ENCODE measurements around the gene USP3. TPM values are rescaled to one million over a fixed set of nuclear protein-coding genes. Genes with fewer than 3 reads are reported as not detected.
A peak's percentile ranks its signal among the peaks of the same experiment; 100 is the strongest.

The USP3 gene
- 63.9 TPM for polyA plus RNA-seq (2012; ENCODE audit: insufficient read length, low read depth)

- TF ChIP-seq POLR2AphosphoS5 (IDR thresholded peaks at IDR 0.05; ENCODE audit: low read depth, low read length) (peak; percentile 70; the same call in 1 of the 2 replicates), REST (IDR thresholded peaks at IDR 0.05; ENCODE audit: insufficient read depth in 1 of 2, low read depth in 2 of 2, low read length in 2 of 2) (no peak), TAF1 (IDR thresholded peaks at IDR 0.05; ENCODE audit: borderline replicate concordance, insufficient read depth, low read length) (peak; percentile 92), FOXP2 (optimal IDR thresholded peaks at IDR 0.05; ENCODE audit: borderline replicate concordance, extremely low read depth, extremely low read length, insufficient read depth) (peak; percentile 81), SIN3A (IDR thresholded peaks at IDR 0.05; ENCODE audit: borderline replicate concordance, insufficient read depth, low read length) (peak; percentile 95; the same call in 1 of the 2 replicates)
These were observed at the start of gene USP3 for GRCh38 chr15:63504247-63504978. USP3 (plus strand) TSS chr15:63504593; CDS start chr15:63504740, 147 bp downstream.

DNA sequence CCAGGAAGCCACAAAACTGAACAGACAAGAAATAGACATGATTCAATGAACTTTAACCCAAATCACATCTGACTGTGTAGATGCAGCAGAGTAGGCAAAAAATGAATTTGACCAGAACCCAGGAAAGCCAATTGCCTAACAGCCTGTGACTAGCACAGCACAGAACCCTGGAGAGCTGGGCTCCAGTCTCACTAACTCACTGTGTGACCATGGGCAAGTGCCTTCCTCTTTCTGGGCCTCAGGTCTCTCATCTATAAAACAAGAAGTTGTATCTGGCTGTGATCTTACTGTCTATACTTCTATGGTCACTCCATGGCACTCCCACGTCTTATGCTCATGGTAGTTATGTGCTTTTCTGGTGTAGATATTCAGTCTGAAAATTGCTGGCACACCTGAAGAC, 48.1 kb upstream of the USP3 start:
- TF ChIP-seq FOXP2 (optimal IDR thresholded peaks at IDR 0.05; ENCODE audit: borderline replicate concordance, extremely low read depth, extremely low read length, insufficient read depth) (no peak), REST (IDR thresholded peaks at IDR 0.05; ENCODE audit: insufficient read depth in 1 of 2, low read depth in 2 of 2, low read length in 2 of 2) (no peak), SIN3A (IDR thresholded peaks at IDR 0.05; ENCODE audit: borderline replicate concordance, insufficient read depth, low read length) (no peak), TAF1 (IDR thresholded peaks at IDR 0.05; ENCODE audit: borderline replicate concordance, insufficient read depth, low read length) (no peak), POLR2AphosphoS5 (IDR thresholded peaks at IDR 0.05; ENCODE audit: low read depth, low read length) (no peak)

GRCh38 chr15:63457379-63457778, 47.0 kb upstream of the USP3 start:
- TF ChIP-seq TAF1 (IDR thresholded peaks at IDR 0.05; ENCODE audit: borderline replicate concordance, insufficient read depth, low read length) (no peak), SIN3A (IDR thresholded peaks at IDR 0.05; ENCODE audit: borderline replicate concordance, insufficient read depth, low read length) (no peak), POLR2AphosphoS5 (IDR thresholded peaks at IDR 0.05; ENCODE audit: low read depth, low read length) (no peak), FOXP2 (optimal IDR thresholded peaks at IDR 0.05; ENCODE audit: borderline replicate concordance, extremely low read depth, extremely low read length, insufficient read depth) (no peak), REST (IDR thresholded peaks at IDR 0.05; ENCODE audit: insufficient read depth in 1 of 2, low read depth in 2 of 2, low read length in 2 of 2) (no peak)

- no peak for TF ChIP-seq TAF1 (IDR thresholded peaks at IDR 0.05; ENCODE audit: borderline replicate concordance, insufficient read depth, low read length)
- no peak for TF ChIP-seq SIN3A (IDR thresholded peaks at IDR 0.05; ENCODE audit: borderline replicate concordance, insufficient read depth, low read length)
- no peak for TF ChIP-seq POLR2AphosphoS5 (IDR thresholded peaks at IDR 0.05; ENCODE audit: low read depth, low read length)
- TF ChIP-seq REST (IDR thresholded peaks at IDR 0.05; ENCODE audit: insufficient read depth in 1 of 2, low read depth in 2 of 2, low read length in 2 of 2) = no peak
- TF ChIP-seq FOXP2 (optimal IDR thresholded peaks at IDR 0.05; ENCODE audit: borderline replicate concordance, extremely low read depth, extremely low read length, insufficient read depth) = no peak
These were observed 46.4 kb upstream of the USP3 start for GRCh38 chr15:63458026-63458425.

Data from PFSK-1 (cell line).